ENCODE measurements around the gene KLK14. TPM values are rescaled to one million over a fixed set of nuclear protein-coding genes. Genes with fewer than 3 reads are reported as not detected.

Gene KLK14
- total and polyA plus RNA-seq, 7 donors, result 0.20 TPM; not detected in 6

- WGBS, 3 donors, result 81 to 90% (median 86%) methylated on average over 8 of the region's 8 CpGs
- Histone ChIP-seq H3K4me1 (no peaks in the 10 kb centered on the region), H3K36me3 (ENCODE audit: insufficient read depth in 1 of 2, low read depth in 1 of 2) (no peaks in the 10 kb centered on the region), H3K9me3 (no peaks in the 10 kb centered on the region), H3K27me3 (ENCODE audit: insufficient read depth in 3 of 3, low read length in 2 of 3) (peaks cover 0 to 12% (median 2%) of the 10 kb centered on the region in 3 donors), H3K4me3 (no peak overlapping the region), H3K27ac (no peak overlapping the region)
- ATAC-seq, result no peak
- TF ChIP-seq CTCF (IDR thresholded peaks at IDR 0.05), result no peak
- intact Hi-C loops (cut with DNase I), result no loop called here
- no peak for DNase-seq
Observed at GRCh38 chr19:51121257-51121656, 38.6 kb upstream of the KLK14 start.

- Histone ChIP-seq H3K4me1 (no peaks in the 10 kb centered on the region), H3K9me3 (no peaks in the 10 kb centered on the region), H3K27ac (no peak overlapping the region), H3K27me3 (ENCODE audit: insufficient read depth in 3 of 3, low read length in 2 of 3) (peaks cover 0 to 11% (median 2%) of the 10 kb centered on the region in 3 donors), H3K4me3 (no peak overlapping the region), H3K36me3 (ENCODE audit: insufficient read depth in 1 of 2, low read depth in 1 of 2) (no peaks in the 10 kb centered on the region)
- WGBS, 3 donors, result 74 to 84% (median 76%) methylated on average over 6 of the region's 6 CpGs
- DNase-seq (no peak), ATAC-seq (no peak)
- intact Hi-C loops (cut with DNase I), result no loop called here
- TF ChIP-seq CTCF (IDR thresholded peaks at IDR 0.05), result no peak
Observed at GRCh38 chr19:51120160-51120559, 37.5 kb upstream of the KLK14 start.

DNA sequence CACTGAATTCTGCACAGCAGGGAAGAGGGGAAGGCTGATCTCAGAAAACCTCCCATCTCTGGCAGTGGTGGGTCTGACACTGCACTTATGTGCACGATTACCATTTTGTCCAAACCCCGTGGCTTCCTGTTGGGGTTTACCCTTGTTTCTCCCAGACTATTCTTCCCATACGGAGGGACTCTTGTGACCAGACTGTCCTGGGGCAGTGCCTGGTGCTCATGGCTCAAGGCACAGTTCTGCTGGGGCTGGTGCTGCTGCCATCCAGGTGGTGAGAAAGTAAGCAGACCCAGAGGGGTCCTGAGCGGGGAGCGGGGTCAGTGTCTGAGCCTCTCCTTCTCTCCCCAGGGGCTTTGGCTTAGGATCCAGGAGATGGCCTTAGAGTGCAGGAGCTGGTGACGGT, 36.9 kb upstream of the KLK14 start:
- Histone ChIP-seq H3K36me3 (ENCODE audit: insufficient read depth in 1 of 2, low read depth in 1 of 2) (no peaks in the 10 kb centered on the region), H3K4me1 (no peaks in the 10 kb centered on the region), H3K27ac (no peak overlapping the region), H3K9me3 (no peaks in the 10 kb centered on the region), H3K4me3 (no peak overlapping the region), H3K27me3 (ENCODE audit: insufficient read depth in 3 of 3, low read length in 2 of 3) (peaks cover 0 to 14% (median 2%) of the 10 kb centered on the region in 3 donors)
- WGBS, 3 donors, result 74 to 80% (median 74%) methylated on average over 6 of the region's 6 CpGs
- intact Hi-C loops (cut with DNase I), result no loop called here
- TF ChIP-seq CTCF (IDR thresholded peaks at IDR 0.05), result no peak
- DNase-seq (no peak), ATAC-seq (no peak)

DNA sequence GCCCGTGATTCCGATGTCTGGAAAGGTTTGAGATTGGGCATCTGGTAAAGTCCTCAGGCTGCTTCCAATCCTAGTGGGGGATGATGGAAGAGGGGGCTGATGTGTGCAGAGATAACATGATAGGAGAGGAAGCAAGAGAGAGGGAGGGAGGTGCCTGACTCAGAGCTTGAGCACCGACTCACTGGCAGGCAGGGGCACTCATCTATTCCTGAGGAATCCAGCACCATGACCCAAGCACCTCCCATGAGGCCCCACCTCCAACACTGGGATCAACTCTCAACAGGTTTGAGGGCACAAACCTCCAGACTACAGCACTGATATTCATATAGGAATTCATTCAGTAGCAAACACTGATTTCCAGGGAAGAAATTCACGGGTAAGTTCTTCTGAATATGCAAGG, 36.4 kb upstream of the KLK14 start:
- 48 to 55% (median 49%) methylated on average over 4 of the region's 4 CpGs for WGBS, 3 donors
- no peak overlapping the region for H3K27ac ChIP-seq
- H3K9me3 ChIP-seq, result no peaks in the 10 kb centered on the region
- no peak for TF ChIP-seq CTCF (IDR thresholded peaks at IDR 0.05)
- DNase-seq (no peak), ATAC-seq (no peak)
- H3K4me1 ChIP-seq, result no peaks in the 10 kb centered on the region
- no peaks in the 10 kb centered on the region for H3K36me3 ChIP-seq (ENCODE audit: insufficient read depth in 1 of 2, low read depth in 1 of 2)
- peaks cover 0 to 14% (median 2%) of the 10 kb centered on the region in 3 donors for H3K27me3 ChIP-seq (ENCODE audit: insufficient read depth in 3 of 3, low read length in 2 of 3)
- intact Hi-C loops (cut with DNase I), result no loop called here
- H3K4me3 ChIP-seq, result no peak overlapping the region

- Histone ChIP-seq H3K36me3 (ENCODE audit: insufficient read depth in 1 of 2, low read depth in 1 of 2) (no peaks in the 10 kb centered on the region), H3K9me3 (no peaks in the 10 kb centered on the region), H3K4me1 (no peaks in the 10 kb centered on the region), H3K4me3 (no peak overlapping the region), H3K27me3 (ENCODE audit: insufficient read depth in 3 of 3, low read length in 2 of 3) (peaks cover 0 to 19% (median 4%) of the 10 kb centered on the region in 3 donors), H3K27ac (no peak overlapping the region)
- 68 to 69% (median 69%) methylated on average over 6 of the region's 6 CpGs for WGBS, 3 donors
- intact Hi-C loops (cut with DNase I), result no loop called here
- no peak for TF ChIP-seq CTCF (IDR thresholded peaks at IDR 0.05)
- ATAC-seq (no peak), DNase-seq (no peak)
Observed at GRCh38 chr19:51116736-51117286, 34.1 kb upstream of the KLK14 start.
